Gastroesophageal sphincter (tissue), 4 donors: ENCODE data around the gene TNNI3K. TPM values are rescaled to one million over a fixed set of nuclear protein-coding genes. Genes with fewer than 3 reads are reported as not detected.

Source experiments
- ATAC-seq: fragments of 150-250 bp; one replicate; pipeline ENCODE4 v1.9.1; 2016; ENCODE audit warnings: mild to moderate bottlenecking, moderate library complexity
- H3K27ac ChIP-seq, 4 donors: fragments of 200-600 bp; sonication (generic) in 3 of 4; 1 replicate in 3 of 4; 2 replicates in 1 of 4; pipeline ENCODE4 v1.5.1; 2016 to 2019
- H3K27me3 ChIP-seq: fragments of 200-600 bp; sonication (generic); one replicate; pipeline ENCODE4 v1.5.1; 2019
- H3K36me3 ChIP-seq, 2 donors: fragments of 200-600 bp; sonication (generic); one replicate each; pipeline ENCODE4 v1.5.1; 2019; ENCODE audit warnings: control low read depth in 1 of 2
- H3K4me1 ChIP-seq, 3 donors: fragments of 200-600 bp; sonication (generic); 1 replicate in 2 of 3; 2 replicates in 1 of 3; pipeline ENCODE4 v1.5.1; 2016 to 2019; ENCODE audit warnings: control low read depth in 2 of 3
- H3K4me3 ChIP-seq, 2 donors: fragments of 200-600 bp; sonication (generic); one replicate each; pipeline ENCODE4 v1.5.1; 2019; ENCODE audit warnings: mild to moderate bottlenecking in 1 of 2, moderate library complexity in 1 of 2
- H3K9me3 ChIP-seq, 3 donors: fragments of 200-600 bp; sonication (generic); one replicate each; pipeline ENCODE4 v1.5.1; 2017 to 2019; ENCODE audit warnings: control low read depth in 2 of 3
- CTCF ChIP-seq, 4 experiments: fragments of 200-600 bp in 2 of 4; fragments of 450-650 bp in 2 of 4; sonication (generic) in 1 of 4; IDR thresholded peaks; one replicate each; pipeline ENCODE4 v1.5.1; 2017 to 2019; ENCODE audit warnings: antibody characterized with exemption in 4 of 4, mild to moderate bottlenecking in 2 of 4, moderate library complexity in 2 of 4
- EP300 ChIP-seq: sonication (generic); formaldehyde crosslinking; IDR thresholded peaks from one replicate; pipeline ENCODE4 v1.6.1; 2017; ENCODE audit warnings: antibody characterized with exemption, mild to moderate bottlenecking
- POLR2A ChIP-seq, 2 donors: fragments of 450-650 bp; IDR thresholded peaks; one replicate each; pipeline ENCODE4 v1.6.1; 2017; ENCODE audit warnings: antibody characterized with exemption in 2 of 2, mild to moderate bottlenecking in 2 of 2, moderate library complexity in 1 of 2
- POLR2AphosphoS5 ChIP-seq: sonication (generic); formaldehyde crosslinking; IDR thresholded peaks from one replicate; pipeline ENCODE4 v1.6.1; 2017; ENCODE audit warnings: antibody characterized with exemption
- WGBS, 2 donors: methylation state at CpG; one replicate each; pipeline ENCODE4 v1.1.5; 2018; ENCODE audit warnings: low coverage in 1 of 2; 5-methylcytosine and 5-hydroxymethylcytosine counted together
- total RNA-seq, 4 donors: library from RNA; depleted of rRNA; stranded (reverse); fragments of >200 nt; gene quantifications; one replicate each; pipeline ENCODE4 v1.1.0, GENCODE V29; 2016

The TNNI3K gene
- total RNA-seq, 4 donors from 2014 or later = 0.32 to 3.9 (median 2.9) TPM

GRCh38 chr1:74470936-74471335 lies 235.7 kb downstream of the TNNI3K start:
- TF ChIP-seq EP300 (no peak), POLR2A (IDR thresholded peaks at IDR 0.05) (no peak), POLR2AphosphoS5 (no peak), CTCF (IDR thresholded peaks at IDR 0.05) (no peak)
- H3K4me3 ChIP-seq = no peak overlapping the region
- H3K27me3 ChIP-seq = no peaks in the 10 kb centered on the region
- H3K4me1 ChIP-seq = peaks cover 0 to 16% (median 2%) of the 10 kb centered on the region in 3 donors
- H3K9me3 ChIP-seq = no peaks in the 10 kb centered on the region
- ATAC-seq = peak; percentile 38
- no peaks in the 10 kb centered on the region for H3K36me3 ChIP-seq
- 30 to 80% methylated on average over 1 to 2 of the region's 3 CpGs for WGBS, 2 donors
- peak overlapping the region in 2 of 4 donors; percentile 5 to 35 for H3K27ac ChIP-seq

GRCh38 chr1:74471470-74471869 lies 236.3 kb downstream of the TNNI3K start:
- no peak overlapping the region for H3K4me3 ChIP-seq
- H3K4me1 ChIP-seq = peaks cover 0 to 16% (median 2%) of the 10 kb centered on the region in 3 donors
- no peaks in the 10 kb centered on the region for H3K9me3 ChIP-seq
- H3K36me3 ChIP-seq = no peaks in the 10 kb centered on the region
- peak overlapping the region in 2 of 4 donors; percentile 5 to 35 for H3K27ac ChIP-seq
- 51 to 65% methylated on average over 3 of the region's 3 CpGs for WGBS, 2 donors
- TF ChIP-seq EP300 = no peak
- no peak for TF ChIP-seq CTCF (IDR thresholded peaks at IDR 0.05)
- TF ChIP-seq POLR2AphosphoS5 = no peak
- TF ChIP-seq POLR2A (IDR thresholded peaks at IDR 0.05) = no peak
- H3K27me3 ChIP-seq = no peaks in the 10 kb centered on the region
- no peak for ATAC-seq

DNA sequence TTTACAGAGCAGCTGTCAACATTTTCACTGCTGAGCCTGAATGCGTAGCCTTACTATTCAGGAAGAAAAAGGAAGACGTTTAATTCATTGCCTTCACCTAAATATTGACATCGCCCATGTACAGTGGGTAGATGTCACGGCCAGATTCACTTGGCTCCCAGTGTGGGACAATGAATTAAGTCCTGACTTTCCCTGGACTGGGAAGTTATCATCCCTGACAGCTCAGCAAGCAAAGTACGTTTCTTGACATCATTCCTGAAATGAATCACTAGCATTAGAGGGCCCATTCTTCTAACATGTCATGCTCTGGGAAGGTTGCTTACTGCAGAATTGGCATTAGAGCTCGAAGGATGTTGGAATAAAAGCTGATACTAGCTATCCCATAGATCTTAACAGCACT lies 239.4 kb downstream of the TNNI3K start:
- no peak overlapping the region for H3K4me3 ChIP-seq
- no peaks in the 10 kb centered on the region for H3K36me3 ChIP-seq
- ATAC-seq = no peak
- whole genome bisulfite sequencing, 2 donors = 42 to 55% methylated on average over 3 to 4 of the region's 6 CpGs
- peaks cover 0 to 16% (median 2%) of the 10 kb centered on the region in 3 donors for H3K4me1 ChIP-seq
- no peaks in the 10 kb centered on the region for H3K27me3 ChIP-seq
- H3K27ac ChIP-seq = no peak overlapping the region
- no peaks in the 10 kb centered on the region for H3K9me3 ChIP-seq
- no peak for TF ChIP-seq EP300
- TF ChIP-seq POLR2A (IDR thresholded peaks at IDR 0.05) = no peak
- TF ChIP-seq POLR2AphosphoS5 = no peak
- no peak for TF ChIP-seq CTCF (IDR thresholded peaks at IDR 0.05)

GRCh38 chr1:74478979-74479378 lies 243.8 kb downstream of the TNNI3K start:
- ATAC-seq = no peak
- no peaks in the 10 kb centered on the region for H3K27me3 ChIP-seq
- TF ChIP-seq POLR2AphosphoS5 = no peak
- TF ChIP-seq CTCF (IDR thresholded peaks at IDR 0.05) = no peak
- no peak for TF ChIP-seq EP300
- TF ChIP-seq POLR2A (IDR thresholded peaks at IDR 0.05) = no peak
- WGBS, 2 donors = 74 to 76% methylated on average over 2 of the region's 2 CpGs
- H3K27ac ChIP-seq = no peak overlapping the region
- no peaks in the 10 kb centered on the region for H3K4me1 ChIP-seq
- H3K9me3 ChIP-seq = no peaks in the 10 kb centered on the region
- H3K36me3 ChIP-seq = no peaks in the 10 kb centered on the region
- no peak overlapping the region for H3K4me3 ChIP-seq

DNA sequence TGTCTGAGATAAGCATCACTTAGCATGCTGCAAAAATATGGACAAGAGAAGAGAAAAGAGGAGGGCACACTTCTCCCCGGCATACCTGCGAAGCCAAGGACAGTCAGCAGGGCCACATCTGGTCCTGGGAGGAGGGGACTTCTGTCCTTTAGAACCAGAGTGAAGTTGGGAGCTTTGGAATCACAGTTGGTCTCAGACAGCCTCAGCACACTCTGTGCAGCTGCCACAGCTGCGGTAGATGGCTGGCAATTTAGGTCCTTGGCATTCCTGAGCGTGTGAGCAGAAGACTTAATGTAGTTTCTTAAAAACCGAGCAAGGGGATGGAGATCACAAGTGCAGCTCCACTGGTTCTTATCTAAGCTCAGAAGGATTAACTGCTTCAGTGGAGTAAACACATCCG lies 244.9 kb downstream of the TNNI3K start:
- 58 to 91% methylated on average over 6 of the region's 6 CpGs for WGBS, 2 donors
- ATAC-seq = no peak
- no peaks in the 10 kb centered on the region for H3K36me3 ChIP-seq
- no peak overlapping the region for H3K4me3 ChIP-seq
- TF ChIP-seq CTCF (IDR thresholded peaks at IDR 0.05) (no peak), POLR2A (IDR thresholded peaks at IDR 0.05) (no peak), EP300 (no peak), POLR2AphosphoS5 (no peak)
- H3K4me1 ChIP-seq = no peaks in the 10 kb centered on the region
- H3K9me3 ChIP-seq = no peaks in the 10 kb centered on the region
- no peak overlapping the region for H3K27ac ChIP-seq
- no peaks in the 10 kb centered on the region for H3K27me3 ChIP-seq
